Vagina (tissue), 2 donors: ENCODE measurements around the gene SMIM32. TPM values are rescaled to one million over a fixed set of nuclear protein-coding genes. Genes with fewer than 3 reads are reported as not detected.

Source experiments
- DNase-seq, 2 donors: peaks; one replicate each; pipeline ENCODE4 v3.0.0-alpha.2; 2017; ENCODE audit errors: extremely low spot score in 2 of 2
- H3K27ac ChIP-seq: fragments of 200-600 bp; sonication (generic); one replicate; pipeline ENCODE4 v1.5.1; 2019
- H3K27me3 ChIP-seq: fragments of 200-600 bp; sonication (generic); one replicate; pipeline ENCODE4 v1.5.1; 2019
- H3K36me3 ChIP-seq, 2 donors: fragments of 200-600 bp; sonication (generic); one replicate each; pipeline ENCODE4 v1.5.1; 2017 to 2019
- H3K4me1 ChIP-seq: fragments of 200-600 bp; sonication (generic); one replicate; pipeline ENCODE4 v1.5.1; 2019
- H3K4me3 ChIP-seq, 2 donors: fragments of 200-600 bp; sonication (generic); 1 replicate in 1 of 2; 2 replicates in 1 of 2; pipeline ENCODE4 v1.5.1; 2016 to 2019
- H3K9me3 ChIP-seq: fragments of 200-600 bp; sonication (generic); one replicate; pipeline ENCODE4 v1.5.1; 2019
- POLR2A ChIP-seq, 2 donors: fragments of 450-650 bp; IDR thresholded peaks; one replicate each; pipeline ENCODE4 v1.6.1; 2017; ENCODE audit warnings: antibody characterized with exemption in 2 of 2, mild to moderate bottlenecking in 2 of 2, moderate library complexity in 2 of 2
- POLR2AphosphoS5 ChIP-seq, 2 donors: sonication (generic); formaldehyde crosslinking; IDR thresholded peaks; one replicate each; pipeline ENCODE4 v1.9.0; 2017; ENCODE audit warnings: antibody characterized with exemption in 2 of 2, mild to moderate bottlenecking in 2 of 2, low read depth in 1 of 2; ENCODE audit not compliant: insufficient read depth in 1 of 2
- intact Hi-C: fragments of 100-400 bp; cut with DNase I; formaldehyde crosslinking; loops from one replicate; pipeline ENCODE4 v1.15.1; 2023
- total RNA-seq: library from RNA; depleted of rRNA; stranded (reverse); fragments of >200 nt; gene quantifications from one replicate; pipeline ENCODE4 v1.2.3, GENCODE V29; 2016
- TF ChIP-seq, protein P1 (sequence below), 3 experiments: fragments of 450-650 bp in 2 of 3; fragments of 200-600 bp in 1 of 3; sonication (generic) in 1 of 3; IDR thresholded peaks; one replicate each; pipeline ENCODE4 v1.5.1; 2017 to 2019; ENCODE audit warnings: antibody characterized with exemption in 3 of 3, mild to moderate bottlenecking in 2 of 3, moderate library complexity in 2 of 3

The SMIM32 gene
- total RNA-seq, 1 donor from 2014 or later, result not detected

DNA sequence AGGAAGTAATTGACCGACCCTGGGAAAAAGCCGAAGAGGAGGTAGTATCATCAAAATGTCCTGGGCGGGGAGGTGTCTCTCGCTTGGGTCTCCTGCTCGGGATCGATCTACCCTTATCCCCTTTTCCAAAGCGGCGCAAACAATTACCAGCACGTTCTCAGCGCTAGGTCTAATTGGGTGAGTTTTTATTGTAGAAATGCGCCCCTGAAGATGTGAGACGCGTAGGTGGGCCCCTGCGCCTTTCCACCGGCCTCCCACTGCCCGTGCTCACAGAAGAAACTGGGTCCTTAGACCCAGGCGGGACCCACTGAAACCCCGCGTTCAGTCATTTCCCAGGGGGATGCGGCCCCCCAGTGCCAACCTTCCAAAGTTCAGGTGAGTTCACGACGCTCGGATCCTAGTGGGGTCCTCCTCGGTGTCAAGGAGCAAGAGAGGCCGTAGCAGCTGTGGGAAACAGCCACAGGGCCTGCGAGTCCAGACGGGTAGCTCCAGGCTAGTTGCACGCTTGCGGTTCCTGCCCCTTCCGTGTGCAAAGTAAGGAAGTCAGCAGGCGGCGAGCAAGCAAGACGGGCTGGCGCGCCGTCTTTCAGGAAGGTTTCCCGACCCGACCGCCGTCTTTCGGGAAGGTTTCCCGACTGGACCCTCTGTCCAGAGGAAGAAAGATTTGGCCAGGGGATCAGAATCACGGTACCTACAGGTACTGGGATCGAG lies 1.5 kb downstream of the SMIM32 start:
- intact Hi-C loops, result no loop called here
- Histone ChIP-seq H3K36me3 (peaks cover 0 to 16% of the 10 kb centered on the region in 2 donors), H3K27me3 (no peaks in the 10 kb centered on the region), H3K4me1 (peaks cover 28% of the 10 kb centered on the region), H3K4me3 (peak overlapping the region; percentile 29 to 47), H3K9me3 (no peaks in the 10 kb centered on the region), H3K27ac (no peak overlapping the region)
- no peak for TF ChIP-seq POLR2AphosphoS5 (IDR thresholded peaks at IDR 0.05; ENCODE audit: insufficient read depth in 1 of 2, low read depth in 1 of 2)
- TF ChIP-seq, protein P1, sequence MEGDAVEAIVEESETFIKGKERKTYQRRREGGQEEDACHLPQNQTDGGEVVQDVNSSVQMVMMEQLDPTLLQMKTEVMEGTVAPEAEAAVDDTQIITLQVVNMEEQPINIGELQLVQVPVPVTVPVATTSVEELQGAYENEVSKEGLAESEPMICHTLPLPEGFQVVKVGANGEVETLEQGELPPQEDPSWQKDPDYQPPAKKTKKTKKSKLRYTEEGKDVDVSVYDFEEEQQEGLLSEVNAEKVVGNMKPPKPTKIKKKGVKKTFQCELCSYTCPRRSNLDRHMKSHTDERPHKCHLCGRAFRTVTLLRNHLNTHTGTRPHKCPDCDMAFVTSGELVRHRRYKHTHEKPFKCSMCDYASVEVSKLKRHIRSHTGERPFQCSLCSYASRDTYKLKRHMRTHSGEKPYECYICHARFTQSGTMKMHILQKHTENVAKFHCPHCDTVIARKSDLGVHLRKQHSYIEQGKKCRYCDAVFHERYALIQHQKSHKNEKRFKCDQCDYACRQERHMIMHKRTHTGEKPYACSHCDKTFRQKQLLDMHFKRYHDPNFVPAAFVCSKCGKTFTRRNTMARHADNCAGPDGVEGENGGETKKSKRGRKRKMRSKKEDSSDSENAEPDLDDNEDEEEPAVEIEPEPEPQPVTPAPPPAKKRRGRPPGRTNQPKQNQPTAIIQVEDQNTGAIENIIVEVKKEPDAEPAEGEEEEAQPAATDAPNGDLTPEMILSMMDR (IDR thresholded peaks at IDR 0.05), result no peak
- peak in 1 of 2 donors; percentile 87 for DNase-seq

DNA sequence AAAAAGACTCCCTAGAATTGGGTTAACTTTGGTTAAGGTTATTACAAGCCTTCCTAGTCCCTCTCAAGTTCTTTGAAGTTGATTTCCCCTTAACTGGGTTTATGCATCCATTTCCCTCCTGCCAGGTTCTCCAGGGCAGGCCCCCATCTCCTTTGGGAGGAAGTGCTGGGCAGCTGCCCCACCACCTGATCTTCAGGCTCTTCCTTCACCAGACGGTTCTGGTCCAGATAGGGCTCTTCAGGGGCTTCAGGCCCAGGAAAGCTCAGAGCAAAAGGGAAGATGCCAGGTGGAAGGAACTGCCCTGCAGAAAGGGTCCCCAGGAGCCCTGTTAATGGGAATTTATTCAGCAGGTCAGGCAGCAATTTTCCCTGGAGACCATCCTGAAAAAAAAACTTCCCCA lies 2.1 kb downstream of the SMIM32 start:
- intact Hi-C loops, result no loop called here
- no peak for DNase-seq

DNA sequence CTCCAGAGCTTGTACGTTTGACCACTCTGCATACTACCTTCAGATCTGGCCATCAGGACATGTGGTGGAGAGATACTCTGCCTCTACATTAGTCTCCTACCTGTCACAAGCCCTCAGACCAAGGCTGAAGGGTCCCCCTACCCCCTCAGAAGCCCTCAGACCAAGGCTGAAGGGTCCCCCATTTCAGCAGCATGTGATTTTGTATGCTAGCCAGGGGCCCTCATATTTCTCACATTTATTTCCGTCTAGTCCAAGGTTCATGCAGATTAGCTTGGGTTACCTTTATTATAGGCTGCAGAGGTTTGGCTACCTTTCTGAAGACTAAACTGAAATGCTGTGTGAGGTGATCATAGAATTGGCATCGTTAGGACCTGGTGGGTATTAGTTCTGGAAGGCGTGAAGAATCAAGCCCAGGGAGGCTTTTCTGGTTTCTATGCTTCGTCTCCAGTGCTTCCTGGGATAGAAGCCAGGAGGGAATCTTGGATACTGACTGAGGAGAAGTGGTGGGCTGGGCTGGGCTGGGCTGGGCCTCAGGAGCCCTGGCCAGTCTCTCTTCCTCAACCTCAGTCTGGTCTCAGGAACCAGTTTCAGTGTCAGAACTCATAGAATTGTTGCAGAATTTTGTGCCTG lies 2.8 kb downstream of the SMIM32 start:
- DNase-seq, result no peak
- Histone ChIP-seq H3K36me3 (peaks cover 0 to 16% of the 10 kb centered on the region in 2 donors), H3K9me3 (no peaks in the 10 kb centered on the region), H3K27ac (no peak overlapping the region), H3K27me3 (no peaks in the 10 kb centered on the region), H3K4me1 (peaks cover 28% of the 10 kb centered on the region), H3K4me3 (no peak overlapping the region)
- TF ChIP-seq POLR2A (IDR thresholded peaks at IDR 0.05) (no peak), POLR2AphosphoS5 (IDR thresholded peaks at IDR 0.05; ENCODE audit: insufficient read depth in 1 of 2, low read depth in 1 of 2) (no peak)
- TF ChIP-seq, protein P1 (IDR thresholded peaks at IDR 0.05), result no peak
- intact Hi-C loops, result no loop called here

More for the DNA sequence above, 2.1 kb downstream of the SMIM32 start:
- H3K9me3 ChIP-seq, result no peaks in the 10 kb centered on the region
- H3K27ac ChIP-seq, result no peak overlapping the region
- H3K4me3 ChIP-seq, result no peak overlapping the region
- no peaks in the 10 kb centered on the region for H3K27me3 ChIP-seq
- TF ChIP-seq, protein P1 (IDR thresholded peaks at IDR 0.05), result no peak
- no peak for TF ChIP-seq POLR2A (IDR thresholded peaks at IDR 0.05)
- no peak for TF ChIP-seq POLR2AphosphoS5 (IDR thresholded peaks at IDR 0.05; ENCODE audit: insufficient read depth in 1 of 2, low read depth in 1 of 2)
- H3K36me3 ChIP-seq, result peaks cover 0 to 16% of the 10 kb centered on the region in 2 donors
- peaks cover 28% of the 10 kb centered on the region for H3K4me1 ChIP-seq

DNA sequence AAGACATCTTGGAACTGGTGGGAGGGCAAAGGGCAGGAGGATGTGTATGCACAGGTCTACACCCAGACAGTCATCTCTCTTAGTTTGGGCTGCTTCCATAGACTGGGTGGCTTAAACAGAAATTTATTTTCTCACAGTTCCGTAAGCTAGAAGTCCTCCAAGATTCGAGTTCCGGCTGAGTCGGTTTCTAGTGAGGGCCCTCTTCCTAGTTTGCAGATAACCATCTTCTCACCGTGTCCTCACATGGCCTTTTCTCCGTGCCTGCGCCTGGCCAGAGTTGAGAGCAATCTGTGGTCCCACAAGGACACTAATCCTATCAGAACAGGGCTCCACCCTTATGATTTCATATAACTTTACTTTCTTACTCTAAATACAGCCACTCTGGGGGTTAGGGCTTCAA lies 4.1 kb downstream of the SMIM32 start:
- Histone ChIP-seq H3K36me3 (peaks cover 0 to 16% of the 10 kb centered on the region in 2 donors), H3K4me3 (no peak overlapping the region), H3K27ac (no peak overlapping the region), H3K27me3 (no peaks in the 10 kb centered on the region), H3K9me3 (no peaks in the 10 kb centered on the region), H3K4me1 (peaks cover 28% of the 10 kb centered on the region)
- intact Hi-C loops, result no loop called here
- DNase-seq, result no peak
- TF ChIP-seq, protein P1 (IDR thresholded peaks at IDR 0.05), result no peak
- no peak for TF ChIP-seq POLR2AphosphoS5 (IDR thresholded peaks at IDR 0.05; ENCODE audit: insufficient read depth in 1 of 2, low read depth in 1 of 2)
- no peak for TF ChIP-seq POLR2A (IDR thresholded peaks at IDR 0.05)

DNA sequence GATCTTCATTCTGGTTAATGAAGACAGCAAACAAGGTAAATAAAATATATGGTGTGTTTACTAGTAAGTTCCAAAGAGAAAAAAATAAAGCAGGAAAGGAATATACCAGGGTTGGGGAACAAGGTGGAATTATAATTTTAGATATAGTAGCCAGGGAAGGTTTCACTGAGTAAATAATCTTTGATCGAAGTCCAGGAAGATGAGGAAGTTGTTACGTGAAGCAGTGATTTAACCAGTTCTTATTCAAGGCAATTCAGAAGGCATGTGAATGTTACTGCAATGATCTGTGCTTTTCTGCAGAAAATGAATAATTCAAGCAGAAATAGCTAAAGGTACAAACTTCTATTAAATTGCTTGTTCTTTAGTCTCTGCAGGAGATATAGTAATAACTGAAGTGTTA lies 6.2 kb downstream of the SMIM32 start:
- intact Hi-C loops, result no loop called here
- no peaks in the 10 kb centered on the region for H3K27me3 ChIP-seq
- no peak overlapping the region for H3K4me3 ChIP-seq
- TF ChIP-seq POLR2A (IDR thresholded peaks at IDR 0.05) (no peak), POLR2AphosphoS5 (IDR thresholded peaks at IDR 0.05; ENCODE audit: insufficient read depth in 1 of 2, low read depth in 1 of 2) (no peak)
- TF ChIP-seq, protein P1 (IDR thresholded peaks at IDR 0.05), result no peak
- H3K9me3 ChIP-seq, result no peaks in the 10 kb centered on the region
- no peak for DNase-seq
- H3K36me3 ChIP-seq, result peaks cover 0 to 16% of the 10 kb centered on the region in 2 donors
- no peak overlapping the region for H3K27ac ChIP-seq
- peaks cover 10% of the 10 kb centered on the region for H3K4me1 ChIP-seq
